HepG2 (cell line): ENCODE data around the gene CDH23. TPM values are rescaled to one million over a fixed set of nuclear protein-coding genes. Genes with fewer than 3 reads are reported as not detected.

Experiments used
- AGO1 ChIP-seq: fragments of 200-400 bp; formaldehyde crosslinking; IDR thresholded peaks from 2 replicates; pipeline ENCODE4 v1.6.1; 2017; ENCODE audit warnings: mild to moderate bottlenecking, low read depth, low read length, moderate library complexity; ENCODE audit not compliant: poor library complexity, severe bottlenecking
- ELF3 ChIP-seq: IDR thresholded peaks from 2 replicates; pipeline ENCODE4 v1.6.1; 2016; ENCODE audit warnings: missing genetic modification reagents, missing compliant biosample characterization
- HOXD1 ChIP-seq: sonication (generic); formaldehyde crosslinking; IDR thresholded peaks from 2 replicates; pipeline ENCODE4 v1.5.0; 2020; ENCODE audit warnings: missing genetic modification reagents
- IRX3 ChIP-seq: sonication (generic); formaldehyde crosslinking; IDR thresholded peaks from 2 replicates; pipeline ENCODE4 v1.8.1; 2023; ENCODE audit warnings: mild to moderate bottlenecking, low read depth, missing genetic modification reagents, borderline replicate concordance
- MED8 ChIP-seq: sonication (generic); formaldehyde crosslinking; IDR thresholded peaks from 2 replicates; pipeline ENCODE4 v1.8.1; 2023; ENCODE audit warnings: mild to moderate bottlenecking, missing genetic modification reagents; ENCODE audit not compliant: insufficient replicate concordance
- SOX6 ChIP-seq, 2 experiments: fragments of 450-650 bp in 1 of 2; sonication (generic) in 1 of 2; formaldehyde crosslinking in 1 of 2; IDR thresholded peaks; 2 replicates each; pipeline versions ENCODE4 v1.4.0 to v1.6.1; 2017 to 2020; ENCODE audit warnings: antibody characterized with exemption in 1 of 2, mild to moderate bottlenecking in 1 of 2, missing genetic modification reagents in 1 of 2
- TOPORS ChIP-seq: sonication (generic); formaldehyde crosslinking; IDR thresholded peaks from 2 replicates; pipeline ENCODE4 v1.8.0; 2023; ENCODE audit warnings: mild to moderate bottlenecking, missing genetic modification reagents
- U2AF2 ChIP-seq: fragments of 200-400 bp; formaldehyde crosslinking; IDR thresholded peaks from 2 replicates; pipeline ENCODE4 v1.6.1; 2017; ENCODE audit warnings: low read depth, mild to moderate bottlenecking, low read length
- ZNF446 ChIP-seq: sonication (generic); formaldehyde crosslinking; IDR thresholded peaks from 2 replicates; pipeline ENCODE4 v1.5.0; 2020; ENCODE audit warnings: mild to moderate bottlenecking, missing genetic modification reagents
- ZNF652 ChIP-seq: IDR thresholded peaks from 2 replicates; pipeline ENCODE4 v1.6.1; 2016; ENCODE audit warnings: low read depth, borderline replicate concordance
- ZNF761 ChIP-seq: sonication (generic); formaldehyde crosslinking; conservative IDR thresholded peaks from 2 replicates; pipeline ENCODE4 v1.4.0; 2020; ENCODE audit warnings: mild to moderate bottlenecking, missing genetic modification reagents
- polyA plus RNA-seq, 8 experiments: library from polyadenylated mRNA; depleted of rRNA in 3 of 8; stranded (reverse) in 7 of 8; unstranded in 1 of 8; fragments of >200 nt; fragmentation: Illumina TruSeq in 4 of 8; extraction: Trizol in 4 of 8; gene quantifications; 2 replicates each; pipeline versions ENCODE4 v1.2.1 to v1.2.3, GENCODE V29; 2011 to 2016; ENCODE audit warnings: low read depth in 4 of 8, missing spikeins in 1 of 8, mixed read lengths in 1 of 8; ENCODE audit not compliant: insufficient read depth in 1 of 8
- total RNA-seq, 5 experiments: library from RNA; depleted of rRNA; stranded (reverse); fragments of >200 nt; fragmentation: Illumina TruSeq; extraction: Trizol; gene quantifications; 2 replicates each; pipeline ENCODE4 v1.2.3, GENCODE V29; 2016; ENCODE audit warnings: low read depth in 1 of 5
- TF ChIP-seq, protein P1 (sequence below): sonication (generic); formaldehyde crosslinking; IDR thresholded peaks from 2 replicates; pipeline ENCODE4 v1.4.0; 2020; ENCODE audit warnings: missing genetic modification reagents
- TF ChIP-seq, protein P2 (sequence below): sonication (generic); formaldehyde crosslinking; IDR thresholded peaks from 2 replicates; pipeline ENCODE4 v1.4.0; 2020; ENCODE audit warnings: missing genetic modification reagents
- TF ChIP-seq, protein P3 (sequence below): IDR thresholded peaks from 2 replicates; pipeline ENCODE4 v1.6.1; 2018; ENCODE audit warnings: missing genetic modification reagents, mild to moderate bottlenecking, missing compliant biosample characterization

Gene CDH23
- total and polyA plus RNA-seq, 2 of the 13 experiments (the other 11 are each of a cell fraction or from before 2014, with no cell fraction given) = 0.13 TPM; not detected in 1

DNA sequence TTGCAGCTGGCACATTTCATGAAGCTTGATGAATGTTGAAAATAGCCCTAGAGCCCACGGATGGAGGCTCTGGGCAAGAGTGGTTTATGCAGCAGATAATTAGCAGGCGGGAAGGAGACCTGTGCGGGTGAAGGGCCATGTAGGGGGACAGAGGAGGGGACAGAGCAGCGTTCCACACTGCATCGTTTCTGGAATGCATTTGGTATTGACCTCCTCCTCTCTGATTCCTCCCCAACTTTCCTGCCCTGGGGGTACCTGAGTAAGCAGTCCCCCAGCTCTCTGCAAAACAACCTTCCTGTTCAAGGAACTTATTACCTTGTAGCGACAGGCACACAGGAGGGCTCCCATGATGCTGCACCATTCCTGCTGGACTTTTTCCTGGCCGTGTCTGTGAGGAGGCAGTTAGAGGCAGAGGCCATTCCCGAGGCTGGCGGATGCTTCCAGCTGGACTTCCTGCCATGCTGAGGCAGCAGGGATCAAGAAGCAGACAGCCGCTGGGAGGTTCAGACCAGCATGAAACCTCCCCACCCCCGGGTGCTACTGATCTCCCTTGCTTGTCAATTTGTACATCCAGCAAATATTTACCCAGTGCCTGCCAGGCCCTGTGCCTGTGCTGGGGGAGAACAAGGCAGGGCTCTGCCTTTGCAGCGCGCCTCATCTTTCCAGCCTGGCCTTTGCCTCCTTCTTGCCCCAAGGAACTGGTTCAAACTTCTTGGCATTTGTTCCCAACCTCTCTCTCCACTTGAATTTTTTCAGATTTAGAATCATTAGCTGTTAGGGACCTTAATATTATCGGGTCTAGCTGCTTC is 48.9 kb upstream of the CDH23 start (continued):
- TF ChIP-seq SOX6 (IDR thresholded peaks at IDR 0.05) (no peak), SOX6 (CRISPR knock-in tag; IDR thresholded peaks at IDR 0.05) (peak; percentile 75), ELF3 (peak; percentile 89), U2AF2 (no peak), TOPORS (CRISPR knock-in tag) (no peak), MED8 (CRISPR knock-in tag) (peak; percentile 69), ZNF761 (0 out of 2 replicates have a peak, but pooled peaks have one; percentile 50), ZNF652 (CRISPR knock-in tag) (no peak), AGO1 (no peak), ZNF446 (CRISPR knock-in tag) (no peak), IRX3 (CRISPR knock-in tag) (no peak), HOXD1 (CRISPR knock-in tag) (0 out of 2 replicates have a peak, but pooled peaks have one; percentile 75)
- TF ChIP-seq, protein P1, sequence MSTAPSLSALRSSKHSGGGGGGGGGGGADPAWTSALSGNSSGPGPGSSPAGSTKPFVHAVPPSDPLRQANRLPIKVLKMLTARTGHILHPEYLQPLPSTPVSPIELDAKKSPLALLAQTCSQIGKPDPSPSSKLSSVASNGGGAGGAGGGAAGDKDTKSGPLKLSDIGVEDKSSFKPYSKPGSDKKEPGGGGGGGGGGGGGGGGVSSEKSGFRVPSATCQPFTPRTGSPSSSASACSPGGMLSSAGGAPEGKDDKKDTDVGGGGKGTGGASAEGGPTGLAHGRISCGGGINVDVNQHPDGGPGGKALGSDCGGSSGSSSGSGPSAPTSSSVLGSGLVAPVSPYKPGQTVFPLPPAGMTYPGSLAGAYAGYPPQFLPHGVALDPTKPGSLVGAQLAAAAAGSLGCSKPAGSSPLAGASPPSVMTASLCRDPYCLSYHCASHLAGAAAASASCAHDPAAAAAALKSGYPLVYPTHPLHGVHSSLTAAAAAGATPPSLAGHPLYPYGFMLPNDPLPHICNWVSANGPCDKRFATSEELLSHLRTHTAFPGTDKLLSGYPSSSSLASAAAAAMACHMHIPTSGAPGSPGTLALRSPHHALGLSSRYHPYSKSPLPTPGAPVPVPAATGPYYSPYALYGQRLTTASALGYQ = peak; percentile 89; the same call in 1 of the 2 replicates
- TF ChIP-seq, protein P2, sequence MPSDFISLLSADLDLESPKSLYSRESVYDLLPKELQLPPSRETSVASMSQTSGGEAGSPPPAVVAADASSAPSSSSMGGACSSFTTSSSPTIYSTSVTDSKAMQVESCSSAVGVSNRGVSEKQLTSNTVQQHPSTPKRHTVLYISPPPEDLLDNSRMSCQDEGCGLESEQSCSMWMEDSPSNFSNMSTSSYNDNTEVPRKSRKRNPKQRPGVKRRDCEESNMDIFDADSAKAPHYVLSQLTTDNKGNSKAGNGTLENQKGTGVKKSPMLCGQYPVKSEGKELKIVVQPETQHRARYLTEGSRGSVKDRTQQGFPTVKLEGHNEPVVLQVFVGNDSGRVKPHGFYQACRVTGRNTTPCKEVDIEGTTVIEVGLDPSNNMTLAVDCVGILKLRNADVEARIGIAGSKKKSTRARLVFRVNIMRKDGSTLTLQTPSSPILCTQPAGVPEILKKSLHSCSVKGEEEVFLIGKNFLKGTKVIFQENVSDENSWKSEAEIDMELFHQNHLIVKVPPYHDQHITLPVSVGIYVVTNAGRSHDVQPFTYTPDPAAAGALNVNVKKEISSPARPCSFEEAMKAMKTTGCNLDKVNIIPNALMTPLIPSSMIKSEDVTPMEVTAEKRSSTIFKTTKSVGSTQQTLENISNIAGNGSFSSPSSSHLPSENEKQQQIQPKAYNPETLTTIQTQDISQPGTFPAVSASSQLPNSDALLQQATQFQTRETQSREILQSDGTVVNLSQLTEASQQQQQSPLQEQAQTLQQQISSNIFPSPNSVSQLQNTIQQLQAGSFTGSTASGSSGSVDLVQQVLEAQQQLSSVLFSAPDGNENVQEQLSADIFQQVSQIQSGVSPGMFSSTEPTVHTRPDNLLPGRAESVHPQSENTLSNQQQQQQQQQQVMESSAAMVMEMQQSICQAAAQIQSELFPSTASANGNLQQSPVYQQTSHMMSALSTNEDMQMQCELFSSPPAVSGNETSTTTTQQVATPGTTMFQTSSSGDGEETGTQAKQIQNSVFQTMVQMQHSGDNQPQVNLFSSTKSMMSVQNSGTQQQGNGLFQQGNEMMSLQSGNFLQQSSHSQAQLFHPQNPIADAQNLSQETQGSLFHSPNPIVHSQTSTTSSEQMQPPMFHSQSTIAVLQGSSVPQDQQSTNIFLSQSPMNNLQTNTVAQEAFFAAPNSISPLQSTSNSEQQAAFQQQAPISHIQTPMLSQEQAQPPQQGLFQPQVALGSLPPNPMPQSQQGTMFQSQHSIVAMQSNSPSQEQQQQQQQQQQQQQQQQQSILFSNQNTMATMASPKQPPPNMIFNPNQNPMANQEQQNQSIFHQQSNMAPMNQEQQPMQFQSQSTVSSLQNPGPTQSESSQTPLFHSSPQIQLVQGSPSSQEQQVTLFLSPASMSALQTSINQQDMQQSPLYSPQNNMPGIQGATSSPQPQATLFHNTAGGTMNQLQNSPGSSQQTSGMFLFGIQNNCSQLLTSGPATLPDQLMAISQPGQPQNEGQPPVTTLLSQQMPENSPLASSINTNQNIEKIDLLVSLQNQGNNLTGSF (CRISPR knock-in tag) = no peak
- TF ChIP-seq, protein P3, sequence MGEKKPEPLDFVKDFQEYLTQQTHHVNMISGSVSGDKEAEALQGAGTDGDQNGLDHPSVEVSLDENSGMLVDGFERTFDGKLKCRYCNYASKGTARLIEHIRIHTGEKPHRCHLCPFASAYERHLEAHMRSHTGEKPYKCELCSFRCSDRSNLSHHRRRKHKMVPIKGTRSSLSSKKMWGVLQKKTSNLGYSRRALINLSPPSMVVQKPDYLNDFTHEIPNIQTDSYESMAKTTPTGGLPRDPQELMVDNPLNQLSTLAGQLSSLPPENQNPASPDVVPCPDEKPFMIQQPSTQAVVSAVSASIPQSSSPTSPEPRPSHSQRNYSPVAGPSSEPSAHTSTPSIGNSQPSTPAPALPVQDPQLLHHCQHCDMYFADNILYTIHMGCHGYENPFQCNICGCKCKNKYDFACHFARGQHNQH (CRISPR knock-in tag) = peak; percentile 62; the same call in 1 of the 2 replicates
